Activated naive CD4-positive, alpha-beta T cell treated with anti-CD3 and anti-CD28 coated beads, Interleukin-2, amount 50 U/mL, for 16 hours (primary cell): ENCODE data around the gene HOXA6.

ENCODE experiments used
- DNase-seq: peaks from one replicate; pipeline ENCODE4 v3.0.0-alpha.2; 2020

HOXA6 gene

GRCh38 chr7:27184337-27185012 is 36.9 kb upstream of the HOXA6 start:
- DNase-seq, result peak; percentile 18

- DNase-seq, result peak; percentile 9
Measured at GRCh38 chr7:27183682-27184336, 36.2 kb upstream of the HOXA6 start.

- peak; percentile 9 for DNase-seq
Measured at GRCh38 chr7:27182861-27183681, 35.5 kb upstream of the HOXA6 start.

GRCh38 chr7:27182285-27182841 is 34.8 kb upstream of the HOXA6 start:
- peak; percentile 0 for DNase-seq

GRCh38 chr7:27181795-27182275 is 34.3 kb upstream of the HOXA6 start:
- DNase-seq, result peak; percentile 0

GRCh38 chr7:27180431-27181420 is 33.2 kb upstream of the HOXA6 start:
- DNase-seq, result peak; percentile 7

GRCh38 chr7:27179503-27180430 is 32.2 kb upstream of the HOXA6 start:
- peak; percentile 68 for DNase-seq

GRCh38 chr7:27179030-27179429 is 31.5 kb upstream of the HOXA6 start:
- DNase-seq, result no peak

GRCh38 chr7:27178366-27178765 is 30.8 kb upstream of the HOXA6 start:
- DNase-seq, result peak; percentile 1

- DNase-seq, result no peak
Measured at GRCh38 chr7:27177795-27178320, 30.3 kb upstream of the HOXA6 start.

- peak; percentile 5 for DNase-seq
Measured at GRCh38 chr7:27176962-27177794, 29.6 kb upstream of the HOXA6 start.

GRCh38 chr7:27176524-27176845 is 28.9 kb upstream of the HOXA6 start:
- no peak for DNase-seq

- peak; percentile 7 for DNase-seq
Measured at GRCh38 chr7:27175626-27176523, 28.3 kb upstream of the HOXA6 start.

GRCh38 chr7:27174874-27175625 is 27.5 kb upstream of the HOXA6 start:
- DNase-seq, result peak; percentile 6

GRCh38 chr7:27173956-27174873 is 26.6 kb upstream of the HOXA6 start, which contains the start of gene HOXA10:
Gene HOXA10, minus strand, starts transcription at chr7:27174320. Its CDS starts 14 bp downstream, at chr7:27174306.
- DNase-seq, result peak; percentile 17

- DNase-seq, result peak; percentile 29
Measured at GRCh38 chr7:27173511-27173955, 26.0 kb upstream of the HOXA6 start.
